LHCN-M2 (cell line): ENCODE measurements around the gene UBAP2. TPM values are rescaled to one million over a fixed set of nuclear protein-coding genes. Genes with fewer than 3 reads are reported as not detected.
"Not testable (repeated sequence)": the region's sequence is repeated elsewhere in the genome, so short reads cannot be mapped to it uniquely, and the experiment has no call there.

Source experiments
- DNase-seq: peaks from one replicate; pipeline ENCODE4 v3.0.0-alpha.2; 2012; ENCODE audit warnings: low read depth
- total RNA-seq: library from RNA; depleted of rRNA; stranded (reverse); fragments of >200 nt; gene quantifications from 2 replicates; pipeline ENCODE4 v1.2.3, GENCODE V29; 2014

Gene UBAP2
- total RNA-seq, 1 experiment from 2014 or later, result 18.5 TPM

DNA sequence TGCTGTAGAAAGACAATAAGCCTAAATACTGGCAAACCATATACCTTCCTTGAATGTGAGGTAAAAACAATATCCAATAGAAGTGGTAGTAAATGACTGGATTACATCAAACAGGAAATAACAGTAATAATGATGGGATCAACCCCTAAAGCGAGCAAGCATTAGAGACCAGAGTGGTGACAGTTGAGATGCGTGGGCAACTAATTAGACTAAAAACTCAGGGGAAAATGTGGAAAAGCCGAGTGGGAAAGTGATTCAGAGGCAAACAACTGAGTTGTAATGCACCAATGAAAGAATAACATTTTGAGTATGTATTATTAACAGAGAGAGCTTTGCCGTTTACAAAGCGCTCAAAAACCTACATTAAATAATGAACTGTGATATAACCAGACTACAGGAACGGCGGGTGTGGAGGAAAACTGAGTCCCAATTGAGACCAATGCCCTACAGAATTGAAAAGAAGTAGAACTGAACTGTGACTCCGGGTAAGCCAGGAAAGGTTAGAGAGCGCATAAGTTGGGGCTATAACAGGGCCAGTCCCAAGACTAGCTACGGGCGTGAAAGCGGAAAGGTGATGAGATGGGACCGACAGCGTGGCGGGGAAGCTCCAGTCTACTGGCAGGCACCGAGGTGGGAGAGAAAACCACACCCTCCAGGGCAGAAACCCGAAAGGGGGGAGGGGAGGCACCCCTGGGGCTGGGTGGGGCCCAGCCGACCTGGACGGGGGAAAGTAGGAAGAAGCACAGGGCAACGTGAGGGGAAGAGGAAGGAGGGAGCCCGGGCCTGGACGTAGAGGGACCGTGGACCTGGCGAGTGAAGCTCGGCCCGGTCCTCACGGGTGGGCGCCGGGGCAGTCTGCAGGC is 592 bp downstream of the UBAP2 start:
- DNase-seq, result peak; percentile 9

DNA sequence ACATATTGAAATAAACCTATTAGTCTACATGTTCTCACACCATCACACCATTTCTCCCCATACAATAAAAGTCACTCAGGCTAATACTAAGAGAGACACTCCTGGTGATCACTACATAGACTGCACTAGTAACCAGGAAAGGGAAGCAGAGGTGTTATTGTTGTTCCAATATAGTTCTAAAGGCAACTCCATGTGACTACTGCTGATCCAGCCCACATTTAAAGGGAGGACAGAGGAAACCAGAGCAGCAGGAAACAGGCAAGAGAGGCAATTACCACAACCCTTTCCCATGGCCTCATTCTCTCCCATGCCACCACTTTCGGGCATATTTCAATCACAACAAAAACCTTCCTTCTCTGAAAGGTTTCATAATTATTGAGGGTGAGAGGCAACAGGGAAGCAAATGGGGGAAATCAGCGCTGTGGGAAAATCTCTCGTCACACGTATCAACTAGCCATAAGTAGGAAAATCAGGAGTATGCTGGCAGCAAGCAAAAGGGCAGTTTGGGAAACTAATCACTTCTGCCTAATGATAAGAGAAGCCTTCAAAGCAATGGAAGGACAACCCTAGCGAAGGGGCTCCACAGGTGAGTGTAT is 1.8 kb downstream of the UBAP2 start:
- DNase-seq, result peak; percentile 13

DNA sequence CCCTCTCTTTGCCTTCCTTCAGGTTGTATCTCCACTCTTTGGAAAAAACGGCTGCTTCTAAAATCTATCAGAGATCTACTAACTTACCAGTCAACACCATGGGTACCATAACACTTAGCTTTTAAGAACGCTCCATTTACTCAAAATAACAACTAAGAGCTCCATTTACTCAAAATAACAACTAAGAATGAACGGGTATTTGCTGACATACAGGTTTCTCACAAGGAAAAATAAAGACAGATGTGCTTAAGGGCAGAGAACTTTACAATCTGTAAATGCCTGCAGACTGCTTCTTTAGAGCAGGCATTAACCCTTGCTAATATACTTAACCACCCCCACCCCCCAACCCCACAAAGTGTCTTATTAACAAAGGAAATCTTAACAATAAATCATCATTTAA is 2.8 kb downstream of the UBAP2 start:
- no peak for DNase-seq

DNA sequence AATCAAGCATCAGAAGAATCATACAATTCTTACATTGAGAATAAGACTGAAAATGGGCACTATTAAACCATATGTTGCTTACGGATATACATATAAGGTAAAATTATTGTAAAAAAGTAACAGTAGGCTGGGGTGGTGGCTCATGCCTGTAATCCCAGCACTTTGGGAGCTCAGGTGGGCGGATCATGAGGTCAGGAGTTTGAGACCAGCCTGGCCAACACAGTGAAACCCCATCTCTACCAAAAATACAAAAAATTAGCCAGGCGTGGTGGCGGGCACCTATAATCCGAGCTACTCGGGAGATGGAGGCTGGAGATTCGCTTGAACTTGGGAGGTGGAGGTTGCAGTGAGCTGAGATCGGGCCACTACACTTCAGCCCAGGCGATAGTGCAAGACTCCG is 6.6 kb downstream of the UBAP2 start:
- not testable (repeated sequence) for DNase-seq

DNA sequence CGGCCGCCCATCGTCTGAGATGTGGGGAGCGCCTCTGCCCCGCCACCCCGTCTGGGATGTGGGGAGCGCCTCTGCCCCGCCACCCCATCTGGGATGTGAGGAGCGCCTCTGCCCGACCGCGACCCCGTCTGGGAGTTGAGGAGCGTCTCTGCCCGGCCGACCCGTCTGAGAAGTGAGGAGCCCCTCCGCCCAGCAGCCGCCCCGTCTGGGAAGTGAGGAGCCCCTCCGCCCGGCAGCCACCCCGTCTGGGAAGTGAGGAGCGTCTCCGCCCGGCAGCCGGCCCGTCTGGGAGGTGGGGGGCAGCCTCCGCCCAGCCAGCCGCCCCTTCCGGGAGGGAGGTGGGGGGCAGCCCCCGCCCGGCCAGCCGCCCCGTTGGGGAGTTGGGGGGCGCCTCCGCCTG is 9.8 kb downstream of the UBAP2 start:
- DNase-seq, result not testable (repeated sequence)

DNA sequence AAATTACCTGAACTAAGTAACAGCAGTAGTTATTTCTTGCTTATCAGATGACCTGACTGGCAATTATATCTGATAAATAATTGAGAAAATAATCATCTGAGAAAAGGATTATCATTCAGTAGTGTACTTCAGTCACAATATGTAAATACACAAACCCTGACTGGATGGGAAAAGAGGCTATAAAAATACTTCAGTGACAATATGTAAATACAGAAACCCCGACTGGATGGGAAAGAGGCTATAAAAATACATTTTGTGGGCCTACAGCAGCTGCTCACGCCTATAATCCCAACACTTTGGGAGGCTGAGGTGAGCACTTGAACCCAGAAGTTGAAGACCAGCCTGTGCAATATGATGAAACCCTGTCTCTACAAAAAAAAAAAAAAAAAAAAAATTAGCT is 11.1 kb downstream of the UBAP2 start:
- DNase-seq, result no peak

DNA sequence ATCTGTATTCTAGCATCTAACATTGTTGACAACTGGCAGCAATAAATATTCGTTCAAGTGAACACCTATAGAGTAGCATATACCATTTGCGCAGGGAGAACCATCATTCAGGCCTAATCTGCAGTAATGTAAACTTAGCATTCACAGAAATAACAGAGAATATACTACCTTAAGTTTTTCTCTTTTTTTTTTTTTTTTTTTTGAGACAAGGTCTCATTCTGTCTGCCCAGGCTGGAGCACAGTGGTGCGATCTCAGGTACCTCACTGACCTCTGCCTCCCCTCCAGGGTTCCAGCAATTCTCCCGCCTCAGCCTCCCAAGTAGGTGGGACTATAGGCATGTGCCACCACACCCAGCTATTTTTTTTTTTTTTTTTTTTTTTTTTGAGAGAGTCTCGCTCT is 12.1 kb downstream of the UBAP2 start:
- no peak for DNase-seq

DNA sequence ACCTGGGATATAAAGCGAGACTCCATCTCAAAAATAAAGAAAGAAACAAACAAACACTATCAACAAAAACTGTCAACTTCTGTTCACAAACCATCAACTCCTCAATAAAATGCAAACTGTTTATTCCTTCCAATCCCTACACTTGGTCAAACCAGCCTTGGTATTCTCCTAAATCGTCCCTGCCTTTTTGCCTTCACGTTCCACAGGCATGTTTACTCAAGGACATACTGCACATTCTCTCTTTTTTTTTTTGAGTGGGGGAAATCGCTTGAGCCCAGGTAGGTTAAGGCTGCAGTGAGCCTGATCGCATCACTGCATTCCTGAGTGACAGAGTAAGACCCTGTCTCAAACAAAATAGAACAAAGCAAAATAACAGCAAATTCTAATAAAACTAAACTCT is 13.0 kb downstream of the UBAP2 start:
- DNase-seq, result no peak

DNA sequence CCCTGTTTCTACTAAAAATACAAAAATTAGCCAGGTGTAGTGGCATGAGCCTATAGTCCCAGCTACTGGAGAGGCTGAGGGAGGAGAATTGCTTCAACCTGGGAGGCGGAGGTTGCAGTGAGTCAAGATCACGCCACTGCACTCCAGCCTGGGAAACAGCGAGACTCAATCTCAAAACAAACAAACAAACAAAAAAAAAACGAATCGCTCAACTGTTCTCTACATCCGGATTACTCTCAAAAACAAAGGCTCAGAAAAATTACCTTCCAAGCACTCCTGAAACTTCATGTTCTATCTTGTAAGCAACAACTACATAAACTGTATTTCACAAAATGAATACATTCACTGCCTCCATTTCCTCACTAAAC is 14.0 kb downstream of the UBAP2 start:
- DNase-seq, result no peak

DNA sequence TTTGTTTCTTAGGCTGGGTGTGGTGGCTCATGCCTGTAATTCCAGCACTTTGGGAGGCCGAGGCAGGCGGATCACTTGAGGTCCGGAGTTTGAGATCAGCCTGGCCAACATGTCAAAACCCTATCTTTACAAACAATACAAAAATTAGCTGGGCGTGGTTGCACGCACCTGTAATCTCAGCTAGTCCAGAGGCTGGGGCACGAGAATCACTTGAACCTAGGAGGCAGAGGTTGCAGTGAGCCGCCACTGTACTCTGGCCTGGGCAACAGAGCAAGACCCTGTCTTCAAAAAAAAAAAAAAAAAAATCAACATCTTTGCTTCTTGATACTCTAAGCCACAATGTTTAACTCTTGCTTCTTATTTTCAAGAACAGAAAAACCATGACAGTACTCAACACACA is 16.1 kb downstream of the UBAP2 start:
- DNase-seq, result no peak

DNA sequence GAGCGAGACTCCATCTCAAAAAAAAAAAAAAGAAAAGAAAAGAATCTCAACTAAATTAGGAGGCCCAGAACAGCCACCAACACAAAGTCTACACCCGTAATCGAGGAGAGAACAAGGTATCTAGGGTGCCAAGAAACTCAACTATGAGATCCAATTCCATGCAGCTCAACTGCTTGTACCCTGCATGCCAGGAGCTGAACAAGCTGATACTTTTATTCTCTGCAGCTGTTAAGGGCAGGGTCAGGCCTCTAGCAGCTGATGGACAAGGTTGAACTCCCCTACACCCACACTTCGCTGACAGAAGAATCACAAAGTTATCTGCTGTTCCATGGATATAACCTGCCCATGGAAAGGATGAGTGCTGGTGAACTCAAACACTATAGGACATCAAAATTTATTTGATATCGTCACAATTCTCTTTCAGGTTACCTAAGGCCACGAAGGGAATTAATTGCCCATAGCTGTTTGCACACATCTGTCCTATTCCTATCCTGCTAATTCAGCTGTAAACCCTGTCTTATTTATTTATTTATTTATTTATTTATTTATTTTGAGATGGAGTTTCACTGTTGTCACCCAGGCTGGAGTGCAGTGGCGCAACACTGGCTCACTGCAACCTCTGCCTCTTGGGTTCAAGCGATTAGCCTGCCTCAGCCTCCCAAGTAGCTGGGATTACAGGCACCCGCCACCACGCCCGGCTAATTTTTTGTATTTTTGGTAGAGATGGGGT is 20.7 kb downstream of the UBAP2 start:
- DNase-seq, result peak; percentile 39

DNA sequence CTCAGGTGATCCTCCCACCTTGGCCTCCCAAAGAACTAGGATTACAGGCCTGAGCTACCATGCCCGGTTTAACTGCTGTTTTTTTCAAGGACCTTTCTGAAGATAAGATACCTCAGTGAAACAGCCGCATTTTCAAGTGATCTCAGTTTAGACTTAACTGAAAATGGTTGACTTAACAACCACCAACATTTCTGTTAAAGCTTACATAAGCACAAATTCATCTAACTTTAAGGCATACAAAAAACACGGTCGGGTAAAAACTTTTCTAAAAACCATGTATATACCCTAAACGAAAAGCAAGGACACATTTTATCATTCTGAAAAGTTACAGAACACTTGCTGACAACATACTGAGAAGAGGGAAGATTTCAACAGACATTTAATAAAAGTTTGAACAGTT is 22.9 kb downstream of the UBAP2 start:
- no peak for DNase-seq

DNA sequence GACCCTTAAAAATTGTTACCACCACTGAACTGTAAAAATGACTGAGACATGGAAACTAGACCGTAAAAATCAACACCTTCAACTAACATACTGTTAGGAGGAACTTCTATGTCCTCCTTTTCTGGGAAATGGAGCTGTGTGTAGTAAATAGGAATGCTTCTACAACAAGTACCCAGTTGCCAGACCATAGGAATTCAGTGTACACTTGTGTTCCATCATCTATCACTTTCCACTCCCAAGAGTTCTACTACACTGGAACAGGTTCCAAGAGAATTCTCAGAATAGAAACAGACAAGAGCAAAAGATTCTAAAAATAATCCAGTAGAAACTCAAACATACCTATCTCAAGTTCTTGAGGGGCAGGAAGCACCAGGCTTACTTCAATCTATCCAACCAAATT is 23.6 kb downstream of the UBAP2 start:
- DNase-seq, result no peak

DNA sequence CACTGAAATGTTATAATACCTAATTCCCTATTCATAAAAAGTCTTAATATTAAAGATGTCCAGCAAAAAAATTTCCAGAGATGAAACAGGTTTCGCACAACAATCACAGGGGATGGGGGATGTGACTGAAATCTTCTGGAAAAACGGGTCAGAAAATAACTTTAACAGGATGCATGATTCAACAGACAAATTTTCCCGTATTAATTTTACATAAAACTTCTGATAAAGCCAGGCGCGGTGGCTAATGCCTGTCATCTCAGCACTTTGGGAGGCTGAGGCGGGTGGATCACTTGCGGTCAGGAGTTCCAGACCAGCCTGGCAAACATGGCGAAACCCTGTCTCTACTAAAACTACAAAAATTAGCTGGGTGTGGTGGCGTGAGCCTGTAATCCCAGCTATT is 24.2 kb downstream of the UBAP2 start:
- not testable (repeated sequence) for DNase-seq

DNA sequence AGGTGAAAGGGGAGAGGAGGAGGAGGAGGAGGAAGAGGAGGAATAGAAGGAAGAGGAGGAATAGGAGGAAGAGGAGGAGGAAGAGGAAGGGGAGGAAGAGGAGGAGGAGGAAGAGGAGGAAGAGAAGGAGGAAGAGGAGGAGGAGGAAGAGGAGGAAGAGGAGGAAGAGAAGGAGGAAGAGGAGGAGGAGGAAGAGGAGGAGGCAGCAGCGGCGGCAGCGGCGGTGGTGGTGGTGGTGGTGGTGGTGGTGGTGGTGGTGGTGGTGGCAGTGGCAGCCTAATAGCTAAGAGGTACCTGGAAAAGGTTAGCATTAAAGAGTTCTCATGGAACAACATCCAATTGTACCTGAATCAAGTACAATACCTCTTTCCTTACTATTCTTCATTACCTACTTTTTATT is 32.5 kb downstream of the UBAP2 start:
- no peak for DNase-seq

DNA sequence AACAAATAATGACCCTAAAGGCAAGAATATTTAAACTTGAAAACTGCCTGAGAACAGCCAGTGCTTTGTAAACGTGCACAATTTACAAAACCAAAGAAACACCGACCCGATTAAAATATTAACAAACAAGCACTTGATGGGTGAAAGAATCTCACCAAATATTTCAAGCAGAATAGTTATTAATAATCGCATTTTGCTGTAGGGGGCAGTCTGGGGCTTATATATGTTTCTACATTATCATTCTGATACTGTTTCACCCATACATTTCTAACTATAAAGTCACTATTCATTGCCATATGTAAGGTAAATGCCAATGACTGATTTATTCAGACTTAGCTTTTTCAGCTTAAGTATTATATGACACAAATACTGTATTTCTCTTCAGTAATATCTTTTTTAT is 37.7 kb downstream of the UBAP2 start:
- DNase-seq, result peak; percentile 15

DNA sequence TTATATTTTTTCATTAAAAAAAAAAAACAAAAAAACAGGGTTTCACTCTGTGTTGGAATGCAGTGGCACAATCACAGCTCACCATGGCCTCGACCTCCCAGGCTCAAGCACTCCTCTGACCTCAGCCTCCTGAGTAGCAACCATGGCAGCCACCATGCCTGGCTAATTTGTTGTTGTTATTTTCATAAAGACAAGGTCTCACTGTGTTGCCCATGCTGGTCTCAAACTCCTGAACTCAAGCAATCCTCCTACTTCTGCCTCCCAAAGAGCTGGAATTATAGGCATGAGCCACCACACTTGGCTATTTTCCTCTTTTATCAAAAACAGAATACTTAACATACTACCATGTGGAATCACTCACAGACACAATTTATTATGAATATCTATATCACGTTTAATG is 46.7 kb downstream of the UBAP2 start:
- DNase-seq, result no peak

DNA sequence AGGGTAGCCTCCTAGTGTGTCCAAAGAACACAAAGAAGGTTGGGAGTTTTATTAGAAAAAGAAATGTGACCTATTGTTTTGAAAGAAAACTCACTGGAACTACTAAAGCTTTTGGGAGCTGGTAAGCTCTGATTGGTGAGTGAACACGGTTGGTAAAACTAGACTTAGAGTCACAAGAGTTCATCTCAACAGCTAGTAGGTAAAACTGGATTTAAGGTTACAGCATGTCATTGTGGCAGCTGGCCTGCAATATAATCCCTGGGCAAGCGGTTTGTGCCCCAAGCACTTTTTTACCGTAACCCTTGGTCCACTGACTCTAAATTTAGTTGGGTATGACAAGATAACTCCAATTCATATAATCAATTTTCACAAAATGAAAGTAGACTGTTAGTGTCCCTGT is 47.4 kb downstream of the UBAP2 start:
- no peak for DNase-seq

DNA sequence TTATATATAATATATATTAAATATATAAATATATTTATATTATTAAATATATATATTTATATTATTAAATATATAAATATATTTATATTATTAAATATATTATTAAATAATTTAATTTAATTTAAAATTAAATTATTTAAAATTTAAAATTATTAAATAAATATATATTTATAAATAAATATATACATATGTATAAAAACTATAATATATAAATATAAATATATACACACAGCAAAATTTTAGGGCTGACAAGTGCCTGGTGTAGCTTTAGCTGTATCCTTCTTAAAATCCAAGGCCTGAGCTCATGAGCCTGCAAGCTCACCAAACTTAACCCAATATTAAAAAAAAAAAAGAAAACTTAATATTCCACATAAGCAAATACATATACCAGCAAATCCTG is 53.2 kb downstream of the UBAP2 start:
- no peak for DNase-seq

DNA sequence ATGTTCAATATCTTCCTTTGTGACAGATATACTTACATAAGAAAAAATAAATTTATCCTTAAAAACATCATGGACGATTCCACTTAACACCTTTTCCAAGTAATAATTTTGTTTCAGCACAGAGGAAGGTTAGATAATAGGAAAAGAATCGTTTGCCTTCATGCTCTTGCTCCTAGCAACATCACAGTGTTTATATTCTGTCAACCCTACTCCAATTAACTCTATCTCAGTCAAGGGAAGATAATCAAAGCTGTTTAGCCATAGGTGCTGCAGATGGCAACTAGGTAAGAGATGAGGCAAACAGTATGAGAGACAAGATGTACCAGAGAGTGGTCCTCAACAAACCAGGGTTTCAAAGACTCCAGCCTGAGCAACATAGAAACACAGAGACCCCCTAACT is 55.6 kb downstream of the UBAP2 start:
- DNase-seq, result no peak

DNA sequence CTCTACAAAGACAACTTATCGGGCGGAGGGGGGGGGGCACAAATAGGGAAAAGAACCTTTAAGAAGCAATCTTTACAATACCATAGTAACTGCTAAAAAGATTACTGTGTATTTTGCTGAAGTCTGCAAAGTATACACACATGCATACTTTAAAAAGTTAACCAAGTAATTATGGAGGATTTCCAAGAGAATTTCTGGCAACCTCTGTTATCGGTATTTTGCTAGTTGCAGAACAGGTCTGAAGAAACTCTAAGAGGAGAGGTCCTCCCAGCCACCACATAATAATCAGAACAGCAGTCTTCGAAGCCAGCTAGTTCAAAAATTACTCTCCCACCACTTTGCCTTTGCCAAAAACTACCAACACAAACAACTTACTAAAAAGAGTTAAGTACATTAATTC is 56.1 kb downstream of the UBAP2 start:
- DNase-seq, result no peak

DNA sequence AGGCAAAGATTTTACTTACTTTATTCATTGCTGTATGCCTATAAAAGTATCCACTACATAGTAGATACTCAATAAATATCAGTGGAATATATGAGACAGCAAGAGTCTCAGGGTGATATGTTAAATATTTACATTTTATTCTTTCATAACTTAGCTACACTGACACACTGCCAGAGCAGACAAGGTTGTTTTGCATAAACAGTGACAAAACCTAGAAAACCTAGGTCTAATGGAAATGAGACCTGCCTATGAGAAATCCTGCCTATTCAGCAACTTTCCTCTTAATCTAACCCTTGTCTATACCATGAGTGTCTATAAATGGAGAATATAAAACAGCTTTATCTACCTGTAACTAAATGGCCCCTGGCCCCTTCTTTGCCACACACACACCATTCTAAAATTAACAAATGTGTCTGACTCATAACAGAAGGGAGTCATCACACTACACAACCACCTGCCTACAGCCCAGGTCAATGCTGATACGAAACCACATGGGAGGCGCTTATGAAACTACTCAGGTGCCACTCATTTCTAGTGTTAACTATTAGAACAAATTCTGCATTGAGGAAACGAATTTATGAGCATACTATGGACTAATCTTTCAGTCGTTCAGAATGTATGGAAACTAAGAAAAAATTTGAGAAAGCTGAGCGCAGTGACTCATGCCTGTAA is 60.3 kb downstream of the UBAP2 start:
- DNase-seq, result no peak
